HEK293 (cell line): Measurements from ENCODE around the gene NECAB3.
A peak's percentile ranks its signal among the peaks of the same experiment; 100 is the strongest.

Experiments used
- GLIS2 ChIP-seq: fragments of 450-650 bp; formaldehyde crosslinking; IDR thresholded peaks from 2 replicates; pipeline ENCODE4 v1.5.1; 2016; ENCODE audit warnings: missing biosample characterization, missing genetic modification characterization
- IKZF3 ChIP-seq: fragments of 450-650 bp; IDR thresholded peaks from 2 replicates; pipeline ENCODE4 v1.5.0; 2018; ENCODE audit warnings: missing biosample characterization, mild to moderate bottlenecking, missing genetic modification characterization, moderate library complexity
- KLF8 ChIP-seq: fragments of 450-650 bp; formaldehyde crosslinking; IDR thresholded peaks from 2 replicates; pipeline ENCODE4 v1.5.1; 2016; ENCODE audit warnings: missing biosample characterization, missing genetic modification characterization
- PRDM10 ChIP-seq: fragments of 450-650 bp; formaldehyde crosslinking; IDR thresholded peaks from 2 replicates; pipeline ENCODE4 v1.5.1; 2016; ENCODE audit warnings: missing biosample characterization, missing genetic modification characterization
- RBAK ChIP-seq: fragments of 450-650 bp; formaldehyde crosslinking; IDR thresholded peaks from 2 replicates; pipeline ENCODE4 v1.5.1; 2016; ENCODE audit warnings: missing biosample characterization, missing genetic modification characterization
- ZBTB21 ChIP-seq: fragments of 450-650 bp; formaldehyde crosslinking; IDR thresholded peaks from 2 replicates; pipeline ENCODE4 v1.5.1; 2017; ENCODE audit warnings: missing biosample characterization, missing genetic modification characterization
- ZBTB48 ChIP-seq: fragments of 450-650 bp; formaldehyde crosslinking; IDR thresholded peaks from 2 replicates; pipeline ENCODE4 v1.5.1; 2016; ENCODE audit warnings: missing biosample characterization, missing genetic modification characterization
- ZBTB49 ChIP-seq: fragments of 450-650 bp; formaldehyde crosslinking; IDR thresholded peaks from 2 replicates; pipeline ENCODE4 v1.5.1; 2016; ENCODE audit warnings: missing biosample characterization, missing genetic modification characterization, low read depth
- ZBTB8A ChIP-seq: fragments of 450-650 bp; formaldehyde crosslinking; IDR thresholded peaks from 2 replicates; pipeline ENCODE4 v1.5.1; 2016; ENCODE audit warnings: missing biosample characterization, missing genetic modification characterization
- ZNF121 ChIP-seq: fragments of 450-650 bp; formaldehyde crosslinking; IDR thresholded peaks from 2 replicates; pipeline ENCODE4 v1.5.1; 2016; ENCODE audit warnings: missing biosample characterization, missing genetic modification characterization
- ZNF138 ChIP-seq: fragments of 450-650 bp; formaldehyde crosslinking; IDR thresholded peaks from 2 replicates; pipeline ENCODE4 v1.5.1; 2016; ENCODE audit warnings: missing biosample characterization, missing genetic modification characterization, borderline replicate concordance
- ZNF148 ChIP-seq: fragments of 450-650 bp; formaldehyde crosslinking; IDR thresholded peaks from 2 replicates; pipeline ENCODE4 v1.5.0; 2017; ENCODE audit warnings: missing biosample characterization, missing genetic modification characterization, borderline replicate concordance
- ZNF223 ChIP-seq: fragments of 450-650 bp; formaldehyde crosslinking; IDR thresholded peaks from 2 replicates; pipeline ENCODE4 v1.5.1; 2016; ENCODE audit warnings: missing biosample characterization, missing genetic modification characterization
- ZNF23 ChIP-seq: fragments of 450-650 bp; formaldehyde crosslinking; IDR thresholded peaks from 2 replicates; pipeline ENCODE4 v1.5.1; 2016; ENCODE audit warnings: missing biosample characterization, missing genetic modification characterization, borderline replicate concordance
- ZNF341 ChIP-seq: fragments of 450-650 bp; formaldehyde crosslinking; IDR thresholded peaks from 2 replicates; pipeline ENCODE4; 2016; ENCODE audit warnings: low read depth, missing biosample characterization, missing genetic modification characterization
- ZNF362 ChIP-seq: fragments of 450-650 bp; formaldehyde crosslinking; IDR thresholded peaks from 2 replicates; pipeline ENCODE4 v1.5.1; 2016; ENCODE audit warnings: missing biosample characterization, missing genetic modification characterization
- ZNF37A ChIP-seq: fragments of 450-650 bp; IDR thresholded peaks from 2 replicates; pipeline ENCODE4 v1.5.1; 2018; ENCODE audit warnings: missing biosample characterization, missing genetic modification characterization
- ZNF433 ChIP-seq: fragments of 450-650 bp; formaldehyde crosslinking; IDR thresholded peaks from 2 replicates; pipeline ENCODE4 v1.5.1; 2016; ENCODE audit warnings: missing biosample characterization, missing genetic modification characterization, low read depth
- ZNF501 ChIP-seq: fragments of 450-650 bp; formaldehyde crosslinking; IDR thresholded peaks from 2 replicates; pipeline ENCODE4 v1.5.1; 2016; ENCODE audit warnings: missing biosample characterization, missing genetic modification characterization
- ZNF530 ChIP-seq: fragments of 450-650 bp; formaldehyde crosslinking; IDR thresholded peaks from 2 replicates; pipeline ENCODE4 v1.5.1; 2016; ENCODE audit warnings: low read depth, missing biosample characterization, missing genetic modification characterization
- ZNF561 ChIP-seq: fragments of 450-650 bp; IDR thresholded peaks from 2 replicates; pipeline ENCODE4 v1.5.1; 2018; ENCODE audit warnings: missing biosample characterization, missing genetic modification characterization, borderline replicate concordance
- ZNF596 ChIP-seq: fragments of 450-650 bp; IDR thresholded peaks from 2 replicates; pipeline ENCODE4 v1.5.0; 2018; ENCODE audit warnings: missing biosample characterization, mild to moderate bottlenecking, missing genetic modification characterization, moderate library complexity
- ZNF629 ChIP-seq: fragments of 450-650 bp; formaldehyde crosslinking; IDR thresholded peaks from 2 replicates; pipeline ENCODE4 v1.5.1; 2017; ENCODE audit warnings: missing biosample characterization, missing genetic modification characterization
- TF ChIP-seq, protein P1 (sequence below): fragments of 450-650 bp; formaldehyde crosslinking; IDR thresholded peaks from 2 replicates; pipeline ENCODE4 v1.5.1; 2016; ENCODE audit warnings: missing biosample characterization, missing genetic modification characterization
- TF ChIP-seq, protein P2 (sequence below): fragments of 450-650 bp; formaldehyde crosslinking; IDR thresholded peaks from 2 replicates; pipeline ENCODE4 v1.5.1; 2016; ENCODE audit warnings: missing biosample characterization, missing genetic modification characterization, borderline replicate concordance

NECAB3 gene

GRCh38 chr20:33673410-33674293 lies 576 bp downstream of the NECAB3 start (continued):
- no peak for TF ChIP-seq ZNF596 (tag by site-specific recombination)
- TF ChIP-seq ZBTB48 (tag by site-specific recombination), result 0 out of 2 replicates have a peak, but pooled peaks have one; percentile 15
- TF ChIP-seq RBAK (tag by site-specific recombination), result no peak
- TF ChIP-seq ZNF23 (tag by site-specific recombination), result no peak
- peak; percentile 74 for TF ChIP-seq GLIS2 (tag by site-specific recombination)
- no peak for TF ChIP-seq ZNF223
- no peak for TF ChIP-seq ZNF433 (tag by site-specific recombination)
- TF ChIP-seq ZNF530, result no peak
- TF ChIP-seq ZNF138 (tag by site-specific recombination), result 0 out of 2 replicates have a peak, but pooled peaks have one; percentile 17
- peak; percentile 70 for TF ChIP-seq ZNF341 (tag by site-specific recombination)
- TF ChIP-seq ZNF121 (tag by site-specific recombination), result no peak
- no peak for TF ChIP-seq ZNF362
- no peak for TF ChIP-seq ZBTB21 (tag by site-specific recombination)
- no peak for TF ChIP-seq PRDM10 (tag by site-specific recombination)
- TF ChIP-seq IKZF3 (tag by site-specific recombination), result no peak
- no peak for TF ChIP-seq KLF8 (tag by site-specific recombination)
- TF ChIP-seq, protein P1, sequence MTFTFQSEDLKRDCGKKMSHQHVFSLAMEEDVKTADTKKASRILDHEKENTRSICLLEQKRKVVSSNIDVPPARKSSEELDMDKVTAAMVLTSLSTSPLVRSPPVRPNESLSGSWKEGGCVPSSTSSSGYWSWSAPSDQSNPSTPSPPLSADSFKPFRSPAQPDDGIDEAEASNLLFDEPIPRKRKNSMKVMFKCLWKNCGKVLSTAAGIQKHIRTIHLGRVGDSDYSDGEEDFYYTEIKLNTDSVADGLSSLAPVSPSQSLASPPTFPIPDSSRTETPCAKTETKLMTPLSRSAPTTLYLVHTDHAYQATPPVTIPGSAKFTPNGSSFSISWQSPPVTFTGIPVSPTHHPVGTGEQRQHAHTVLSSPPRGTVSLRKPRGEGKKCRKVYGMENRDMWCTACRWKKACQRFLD (tag by site-specific recombination), result no peak
- no peak for TF ChIP-seq ZNF37A (tag by site-specific recombination)
- TF ChIP-seq, protein P2, sequence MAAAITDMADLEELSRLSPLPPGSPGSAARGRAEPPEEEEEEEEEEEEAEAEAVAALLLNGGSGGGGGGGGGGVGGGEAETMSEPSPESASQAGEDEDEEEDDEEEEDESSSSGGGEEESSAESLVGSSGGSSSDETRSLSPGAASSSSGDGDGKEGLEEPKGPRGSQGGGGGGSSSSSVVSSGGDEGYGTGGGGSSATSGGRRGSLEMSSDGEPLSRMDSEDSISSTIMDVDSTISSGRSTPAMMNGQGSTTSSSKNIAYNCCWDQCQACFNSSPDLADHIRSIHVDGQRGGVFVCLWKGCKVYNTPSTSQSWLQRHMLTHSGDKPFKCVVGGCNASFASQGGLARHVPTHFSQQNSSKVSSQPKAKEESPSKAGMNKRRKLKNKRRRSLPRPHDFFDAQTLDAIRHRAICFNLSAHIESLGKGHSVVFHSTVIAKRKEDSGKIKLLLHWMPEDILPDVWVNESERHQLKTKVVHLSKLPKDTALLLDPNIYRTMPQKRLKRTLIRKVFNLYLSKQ (tag by site-specific recombination), result no peak
- TF ChIP-seq ZNF561 (tag by site-specific recombination), result no peak
- TF ChIP-seq ZBTB49 (tag by site-specific recombination), result no peak
- peak; percentile 40; the same call in 1 of the 2 replicates for TF ChIP-seq ZBTB8A (tag by site-specific recombination)
- TF ChIP-seq ZNF629 (tag by site-specific recombination), result no peak
- TF ChIP-seq ZNF148 (tag by site-specific recombination), result no peak
- no peak for TF ChIP-seq ZNF501
